GM23338 (cell line): ENCODE results near the gene CADPS.

Experiments used
- CREB1 ChIP-seq: fragments of 250-450 bp; sonication (Bioruptor Pico); IDR thresholded peaks from 2 replicates; pipeline ENCODE4 v1.5.0; 2020; ENCODE audit warnings: low read depth, mild to moderate bottlenecking, moderate library complexity
- EZH2 ChIP-seq: fragments of 200-600 bp; sonication (generic); IDR thresholded peaks from one replicate; pipeline ENCODE4 v1.8.0; 2017; ENCODE audit warnings: antibody characterized with exemption, mild to moderate bottlenecking, low read depth; ENCODE audit not compliant: unreplicated experiment
- POLR2AphosphoS5 ChIP-seq: IDR thresholded peaks from 2 replicates; pipeline ENCODE4 v1.6.1; 2016; ENCODE audit warnings: antibody characterized with exemption, low read depth
- TF ChIP-seq, protein P1 (sequence below), 2 experiments: fragments of 200-600 bp in 1 of 2; sonication (generic) in 1 of 2; conservative IDR thresholded peaks; 2 replicates each; pipeline versions ENCODE4 v1.5.1 to v1.6.1; 2016 to 2017; ENCODE audit warnings: antibody characterized with exemption in 2 of 2, low read depth in 2 of 2, mild to moderate bottlenecking in 2 of 2, moderate library complexity in 1 of 2
- TF ChIP-seq, protein P2 (sequence below): IDR thresholded peaks from one replicate; pipeline ENCODE4 v1.6.1; 2018; ENCODE audit warnings: antibody characterized with exemption; ENCODE audit not compliant: unreplicated experiment

DNA sequence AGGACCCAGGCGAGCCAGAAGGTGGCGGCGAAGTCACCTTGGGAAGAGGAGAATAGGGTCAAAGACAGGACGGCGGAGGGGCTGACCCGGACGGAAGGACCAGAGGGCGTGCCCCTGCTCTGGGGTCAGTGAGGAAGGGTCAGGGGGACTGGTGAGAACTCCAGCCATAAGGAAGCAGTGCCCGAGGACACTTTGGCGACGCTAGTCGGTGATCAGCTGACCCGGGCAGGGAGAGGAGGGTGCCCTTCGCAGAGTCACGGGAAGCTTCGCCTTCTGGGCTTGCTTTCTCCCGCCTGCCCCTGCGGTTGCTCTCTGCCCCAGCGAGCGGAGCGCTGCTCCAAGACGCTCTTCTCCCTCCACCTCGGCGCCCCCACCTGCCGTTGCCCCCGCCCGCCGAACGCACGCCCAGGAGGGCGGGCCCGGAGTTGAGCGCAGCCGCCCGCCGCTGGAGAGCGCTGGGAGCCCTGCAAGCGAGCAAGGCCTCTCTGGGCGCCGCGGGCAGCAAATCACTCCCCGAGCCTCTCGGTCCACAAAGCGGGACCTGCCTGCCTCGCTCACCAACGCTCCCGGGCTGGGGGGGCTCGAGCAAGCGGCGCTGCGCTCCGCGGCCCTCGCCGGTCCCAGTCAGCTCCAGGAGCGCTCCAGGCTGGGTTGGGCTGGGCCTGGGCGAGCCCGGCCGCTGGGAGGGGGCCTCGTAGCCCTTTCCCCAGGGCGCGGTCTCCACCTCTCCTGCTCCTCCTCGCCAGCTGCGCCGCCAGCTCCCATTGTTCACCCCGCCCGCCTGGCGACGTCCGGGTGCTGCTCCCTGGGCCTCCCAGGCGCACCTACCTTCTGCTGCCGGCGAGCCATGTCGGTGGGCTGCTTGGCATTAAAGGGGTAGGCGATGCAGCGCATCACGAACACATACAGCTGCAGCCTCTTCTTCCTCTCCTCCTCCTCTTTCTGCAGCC is 1.2 kb downstream of the CADPS start:
- TF ChIP-seq, protein P1, sequence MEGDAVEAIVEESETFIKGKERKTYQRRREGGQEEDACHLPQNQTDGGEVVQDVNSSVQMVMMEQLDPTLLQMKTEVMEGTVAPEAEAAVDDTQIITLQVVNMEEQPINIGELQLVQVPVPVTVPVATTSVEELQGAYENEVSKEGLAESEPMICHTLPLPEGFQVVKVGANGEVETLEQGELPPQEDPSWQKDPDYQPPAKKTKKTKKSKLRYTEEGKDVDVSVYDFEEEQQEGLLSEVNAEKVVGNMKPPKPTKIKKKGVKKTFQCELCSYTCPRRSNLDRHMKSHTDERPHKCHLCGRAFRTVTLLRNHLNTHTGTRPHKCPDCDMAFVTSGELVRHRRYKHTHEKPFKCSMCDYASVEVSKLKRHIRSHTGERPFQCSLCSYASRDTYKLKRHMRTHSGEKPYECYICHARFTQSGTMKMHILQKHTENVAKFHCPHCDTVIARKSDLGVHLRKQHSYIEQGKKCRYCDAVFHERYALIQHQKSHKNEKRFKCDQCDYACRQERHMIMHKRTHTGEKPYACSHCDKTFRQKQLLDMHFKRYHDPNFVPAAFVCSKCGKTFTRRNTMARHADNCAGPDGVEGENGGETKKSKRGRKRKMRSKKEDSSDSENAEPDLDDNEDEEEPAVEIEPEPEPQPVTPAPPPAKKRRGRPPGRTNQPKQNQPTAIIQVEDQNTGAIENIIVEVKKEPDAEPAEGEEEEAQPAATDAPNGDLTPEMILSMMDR (conservative IDR thresholded peaks at IDR 0.05; ENCODE audit: low read depth in 2 of 2), result peak in 1 of 2 experiments; percentile 80; a peak in 3 of 4 replicates
- peak; percentile 73 for TF ChIP-seq POLR2AphosphoS5
- TF ChIP-seq, protein P2, sequence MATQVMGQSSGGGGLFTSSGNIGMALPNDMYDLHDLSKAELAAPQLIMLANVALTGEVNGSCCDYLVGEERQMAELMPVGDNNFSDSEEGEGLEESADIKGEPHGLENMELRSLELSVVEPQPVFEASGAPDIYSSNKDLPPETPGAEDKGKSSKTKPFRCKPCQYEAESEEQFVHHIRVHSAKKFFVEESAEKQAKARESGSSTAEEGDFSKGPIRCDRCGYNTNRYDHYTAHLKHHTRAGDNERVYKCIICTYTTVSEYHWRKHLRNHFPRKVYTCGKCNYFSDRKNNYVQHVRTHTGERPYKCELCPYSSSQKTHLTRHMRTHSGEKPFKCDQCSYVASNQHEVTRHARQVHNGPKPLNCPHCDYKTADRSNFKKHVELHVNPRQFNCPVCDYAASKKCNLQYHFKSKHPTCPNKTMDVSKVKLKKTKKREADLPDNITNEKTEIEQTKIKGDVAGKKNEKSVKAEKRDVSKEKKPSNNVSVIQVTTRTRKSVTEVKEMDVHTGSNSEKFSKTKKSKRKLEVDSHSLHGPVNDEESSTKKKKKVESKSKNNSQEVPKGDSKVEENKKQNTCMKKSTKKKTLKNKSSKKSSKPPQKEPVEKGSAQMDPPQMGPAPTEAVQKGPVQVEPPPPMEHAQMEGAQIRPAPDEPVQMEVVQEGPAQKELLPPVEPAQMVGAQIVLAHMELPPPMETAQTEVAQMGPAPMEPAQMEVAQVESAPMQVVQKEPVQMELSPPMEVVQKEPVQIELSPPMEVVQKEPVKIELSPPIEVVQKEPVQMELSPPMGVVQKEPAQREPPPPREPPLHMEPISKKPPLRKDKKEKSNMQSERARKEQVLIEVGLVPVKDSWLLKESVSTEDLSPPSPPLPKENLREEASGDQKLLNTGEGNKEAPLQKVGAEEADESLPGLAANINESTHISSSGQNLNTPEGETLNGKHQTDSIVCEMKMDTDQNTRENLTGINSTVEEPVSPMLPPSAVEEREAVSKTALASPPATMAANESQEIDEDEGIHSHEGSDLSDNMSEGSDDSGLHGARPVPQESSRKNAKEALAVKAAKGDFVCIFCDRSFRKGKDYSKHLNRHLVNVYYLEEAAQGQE, result peak; percentile 27
- TF ChIP-seq CREB1 (CRISPR knock-in tag), result 0 out of 2 replicates have a peak, but pooled peaks have one; percentile 5
- no peak for TF ChIP-seq EZH2
